ENCODE measurements around the gene MTCL1. TPM values are rescaled to one million over a fixed set of nuclear protein-coding genes. Genes with fewer than 3 reads are reported as not detected.

MTCL1 gene
- total RNA-seq, 1 donor from 2014 or later: 50.5 TPM

DNA sequence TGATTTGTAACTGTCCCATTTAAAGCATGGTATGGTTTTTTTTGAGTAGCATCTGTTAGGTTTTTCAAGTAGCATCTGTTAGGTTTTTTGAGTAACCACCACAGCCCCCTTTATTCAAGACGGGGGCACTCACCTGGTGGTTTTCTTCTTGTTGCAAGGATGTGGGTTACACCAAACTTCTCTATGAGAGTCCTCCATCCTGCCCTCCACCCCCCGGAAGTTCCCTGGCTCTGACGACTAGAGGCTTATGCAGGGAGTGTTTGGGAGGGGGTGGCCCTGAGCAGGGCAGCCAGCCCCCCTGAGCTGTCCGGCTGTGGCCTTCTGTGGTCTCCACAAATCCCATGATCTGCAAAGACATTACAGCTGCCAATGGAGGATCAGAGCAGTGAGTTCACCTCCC, 39.3 kb downstream of the MTCL1 start:
- TF ChIP-seq, protein P1, sequence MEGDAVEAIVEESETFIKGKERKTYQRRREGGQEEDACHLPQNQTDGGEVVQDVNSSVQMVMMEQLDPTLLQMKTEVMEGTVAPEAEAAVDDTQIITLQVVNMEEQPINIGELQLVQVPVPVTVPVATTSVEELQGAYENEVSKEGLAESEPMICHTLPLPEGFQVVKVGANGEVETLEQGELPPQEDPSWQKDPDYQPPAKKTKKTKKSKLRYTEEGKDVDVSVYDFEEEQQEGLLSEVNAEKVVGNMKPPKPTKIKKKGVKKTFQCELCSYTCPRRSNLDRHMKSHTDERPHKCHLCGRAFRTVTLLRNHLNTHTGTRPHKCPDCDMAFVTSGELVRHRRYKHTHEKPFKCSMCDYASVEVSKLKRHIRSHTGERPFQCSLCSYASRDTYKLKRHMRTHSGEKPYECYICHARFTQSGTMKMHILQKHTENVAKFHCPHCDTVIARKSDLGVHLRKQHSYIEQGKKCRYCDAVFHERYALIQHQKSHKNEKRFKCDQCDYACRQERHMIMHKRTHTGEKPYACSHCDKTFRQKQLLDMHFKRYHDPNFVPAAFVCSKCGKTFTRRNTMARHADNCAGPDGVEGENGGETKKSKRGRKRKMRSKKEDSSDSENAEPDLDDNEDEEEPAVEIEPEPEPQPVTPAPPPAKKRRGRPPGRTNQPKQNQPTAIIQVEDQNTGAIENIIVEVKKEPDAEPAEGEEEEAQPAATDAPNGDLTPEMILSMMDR (IDR thresholded peaks at IDR 0.05; ENCODE audit: insufficient read depth, low read length, poor library complexity, severe bottlenecking): no peak
- DNase-seq (ENCODE audit: low read depth): no peak
- Histone ChIP-seq H3K36me3 (ENCODE audit: control insufficient read depth, insufficient read depth, low read length) (no peaks in the 10 kb centered on the region), H3K4me3 (ENCODE audit: low read depth, low read length) (no peak overlapping the region), H3K27me3 (ENCODE audit: control insufficient read depth, insufficient read depth, low read length) (no peaks in the 10 kb centered on the region)

DNA sequence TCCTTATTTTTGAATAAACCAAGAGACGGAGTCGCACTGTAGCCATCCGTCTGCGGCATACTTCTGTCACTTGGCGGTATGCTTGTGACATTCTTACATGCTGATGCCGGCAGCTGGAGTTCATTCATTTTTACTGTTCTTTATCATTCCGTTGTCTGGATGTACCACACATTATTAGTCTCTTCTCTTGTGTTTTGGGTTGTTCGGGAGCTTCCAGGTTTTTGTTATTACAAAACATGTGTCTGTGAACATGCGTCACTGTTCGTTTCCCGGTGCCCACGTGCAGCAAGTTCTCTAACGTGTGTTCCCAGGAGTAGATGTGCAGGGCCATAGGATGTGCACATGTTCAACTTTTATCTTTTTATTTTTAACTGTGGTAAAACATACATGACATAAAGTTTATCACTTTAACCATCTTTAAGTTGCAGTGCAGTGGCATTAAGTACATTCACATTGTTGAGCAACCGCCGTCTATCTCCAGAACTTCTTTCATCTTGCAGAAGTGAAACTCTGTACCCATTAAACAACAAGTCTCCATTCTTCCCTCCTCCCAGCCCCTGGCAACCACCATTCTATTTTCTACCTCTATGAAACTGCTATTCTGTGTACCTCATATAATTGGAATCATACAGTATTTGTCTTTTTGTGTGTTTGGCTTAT, 40.1 kb downstream of the MTCL1 start:
- TF ChIP-seq, protein P1 (IDR thresholded peaks at IDR 0.05; ENCODE audit: insufficient read depth, low read length, poor library complexity, severe bottlenecking): no peak
- no peaks in the 10 kb centered on the region for H3K27me3 ChIP-seq (ENCODE audit: control insufficient read depth, insufficient read depth, low read length)
- H3K36me3 ChIP-seq (ENCODE audit: control insufficient read depth, insufficient read depth, low read length): no peaks in the 10 kb centered on the region
- H3K4me3 ChIP-seq (ENCODE audit: low read depth, low read length): no peak overlapping the region
- DNase-seq (ENCODE audit: low read depth): no peak

DNA sequence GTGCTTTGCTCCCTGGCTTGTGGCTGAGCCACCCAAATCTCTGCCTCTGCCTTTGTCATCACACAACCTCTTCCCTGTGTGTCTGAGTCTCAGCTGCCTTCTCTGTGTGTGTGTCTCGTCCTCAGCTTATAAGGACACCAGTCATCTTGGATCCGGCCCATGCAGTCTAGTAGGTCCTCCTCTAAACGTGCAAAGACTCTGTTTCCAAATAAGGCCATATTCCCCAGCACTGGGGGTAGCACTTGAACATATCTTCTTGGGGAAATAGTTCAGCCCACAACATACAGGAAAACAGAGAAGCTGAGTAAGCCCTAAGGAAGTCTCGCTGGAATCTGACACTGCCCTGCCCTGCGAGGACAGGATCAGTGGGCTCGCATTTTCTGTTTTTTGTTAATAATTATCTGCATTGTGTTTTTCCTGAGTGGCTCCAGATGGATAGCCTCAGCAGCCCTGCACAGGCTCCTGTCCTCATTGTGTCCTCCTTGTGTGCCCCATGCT, 42.1 kb downstream of the MTCL1 start:
- H3K27me3 ChIP-seq (ENCODE audit: control insufficient read depth, insufficient read depth, low read length): no peaks in the 10 kb centered on the region
- H3K4me3 ChIP-seq (ENCODE audit: low read depth, low read length): no peak overlapping the region
- H3K36me3 ChIP-seq (ENCODE audit: control insufficient read depth, insufficient read depth, low read length): no peaks in the 10 kb centered on the region
- DNase-seq (ENCODE audit: low read depth): peak; percentile 92
- TF ChIP-seq, protein P1 (IDR thresholded peaks at IDR 0.05; ENCODE audit: insufficient read depth, low read length, poor library complexity, severe bottlenecking): no peak

DNA sequence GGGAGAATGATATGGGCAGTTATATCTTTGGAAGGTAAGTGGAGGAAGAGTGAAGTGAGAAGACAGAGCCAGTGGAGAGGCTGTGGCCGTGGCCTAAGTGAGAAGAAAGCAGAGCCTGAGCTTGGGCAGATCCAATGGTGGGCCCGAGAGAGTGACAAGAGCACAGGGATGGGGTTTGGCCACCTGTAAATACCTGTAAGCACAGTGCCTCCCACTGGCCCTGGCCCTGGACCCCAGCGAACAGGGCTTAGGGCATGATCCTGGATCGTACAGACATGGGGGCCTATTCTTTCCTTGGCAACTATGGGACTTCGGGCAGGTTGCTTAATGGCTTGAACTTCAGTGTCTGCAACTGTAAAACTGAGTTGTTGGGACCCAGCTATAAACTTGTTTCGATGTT, 44.1 kb downstream of the MTCL1 start:
- Histone ChIP-seq H3K36me3 (ENCODE audit: control insufficient read depth, insufficient read depth, low read length) (no peaks in the 10 kb centered on the region), H3K4me3 (ENCODE audit: low read depth, low read length) (no peak overlapping the region), H3K27me3 (ENCODE audit: control insufficient read depth, insufficient read depth, low read length) (no peaks in the 10 kb centered on the region)
- DNase-seq (ENCODE audit: low read depth): no peak
- TF ChIP-seq, protein P1 (IDR thresholded peaks at IDR 0.05; ENCODE audit: insufficient read depth, low read length, poor library complexity, severe bottlenecking): no peak

DNA sequence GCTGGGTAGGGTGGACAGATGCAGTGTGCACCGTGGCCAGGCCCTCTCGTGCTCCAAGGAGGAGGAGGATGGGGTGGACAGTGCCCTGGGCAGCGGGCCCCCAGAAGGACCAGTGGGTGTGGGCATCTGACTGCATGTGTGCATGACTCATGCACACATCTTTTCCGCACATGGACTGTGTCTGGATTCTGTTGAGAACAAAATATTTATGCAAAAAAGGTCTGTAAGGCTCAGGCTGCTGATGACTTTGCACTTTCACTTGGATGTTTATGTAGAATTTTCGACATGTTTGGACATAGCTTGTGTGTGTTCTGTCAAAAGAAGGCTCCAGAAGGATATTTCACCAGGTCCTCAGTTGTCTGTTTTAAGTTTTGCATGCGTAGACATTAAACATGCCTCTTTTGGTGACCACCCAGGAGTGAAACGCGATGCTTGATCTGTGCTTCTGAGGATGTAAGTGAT, 45.6 kb downstream of the MTCL1 start:
- Histone ChIP-seq H3K36me3 (ENCODE audit: control insufficient read depth, insufficient read depth, low read length) (no peaks in the 10 kb centered on the region), H3K27me3 (ENCODE audit: control insufficient read depth, insufficient read depth, low read length) (no peaks in the 10 kb centered on the region), H3K4me3 (ENCODE audit: low read depth, low read length) (no peak overlapping the region)
- TF ChIP-seq, protein P1 (IDR thresholded peaks at IDR 0.05; ENCODE audit: insufficient read depth, low read length, poor library complexity, severe bottlenecking): no peak
- DNase-seq (ENCODE audit: low read depth): peak; percentile 28

DNA sequence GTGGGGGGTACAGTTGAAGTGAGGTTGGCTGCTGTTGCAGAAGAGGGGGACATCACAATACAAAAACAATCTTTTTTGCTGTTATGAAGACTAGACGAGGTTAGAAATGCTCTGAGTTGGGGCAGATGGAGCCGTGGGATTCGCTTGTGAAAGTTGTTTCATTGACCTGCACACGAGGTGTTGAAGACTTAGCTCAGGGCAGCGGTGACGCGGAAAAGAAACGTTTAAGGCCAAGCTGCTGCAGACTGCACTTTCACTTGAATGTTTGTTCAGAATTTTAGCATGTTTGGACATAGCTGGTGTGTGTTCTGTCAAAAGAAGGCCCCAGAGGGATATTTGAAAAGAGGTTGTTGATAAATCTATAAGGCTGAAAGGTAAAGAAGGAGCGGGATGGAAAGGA, 46.3 kb downstream of the MTCL1 start:
- Histone ChIP-seq H3K36me3 (ENCODE audit: control insufficient read depth, insufficient read depth, low read length) (no peaks in the 10 kb centered on the region), H3K4me3 (ENCODE audit: low read depth, low read length) (no peak overlapping the region), H3K27me3 (ENCODE audit: control insufficient read depth, insufficient read depth, low read length) (no peaks in the 10 kb centered on the region)
- TF ChIP-seq, protein P1 (IDR thresholded peaks at IDR 0.05; ENCODE audit: insufficient read depth, low read length, poor library complexity, severe bottlenecking): no peak
- no peak for DNase-seq (ENCODE audit: low read depth)
